Measurements from ENCODE around the gene ZNF664.
"Not testable (repeated sequence)": the region's sequence is repeated elsewhere in the genome, so short reads cannot be mapped to it uniquely, and the experiment has no call there.

Gene ZNF664

GRCh38 chr12:123942238-123942653, 30.8 kb upstream of the ZNF664 start:
- DNase-seq: no peak

GRCh38 chr12:123942911-123943648, 29.9 kb upstream of the ZNF664 start:
- DNase-seq: no peak

- DNase-seq: no peak
Measured at GRCh38 chr12:123943816-123944215, 29.2 kb upstream of the ZNF664 start.

- no peak for DNase-seq
Measured at GRCh38 chr12:123944696-123945095, 28.3 kb upstream of the ZNF664 start.

GRCh38 chr12:123945287-123946151, 27.5 kb upstream of the ZNF664 start:
- no peak for DNase-seq

- DNase-seq: no peak
Measured at GRCh38 chr12:123946152-123946515, 26.9 kb upstream of the ZNF664 start.

GRCh38 chr12:123946516-123947505, 26.2 kb upstream of the ZNF664 start:
- not testable (repeated sequence) for DNase-seq

- DNase-seq: not testable (repeated sequence)
Measured at GRCh38 chr12:123947531-123947930, 25.5 kb upstream of the ZNF664 start.

- DNase-seq: no peak
Measured at GRCh38 chr12:123948401-123948795, 24.6 kb upstream of the ZNF664 start.

- DNase-seq: no peak
Measured at GRCh38 chr12:123948796-123949769, 23.9 kb upstream of the ZNF664 start.

- DNase-seq: no peak
Measured at GRCh38 chr12:123949770-123950165, 23.2 kb upstream of the ZNF664 start.

- no peak for DNase-seq
Measured at GRCh38 chr12:123950476-123951349, 22.3 kb upstream of the ZNF664 start.

- DNase-seq: no peak
Measured at GRCh38 chr12:123951467-123951866, 21.5 kb upstream of the ZNF664 start.

- no peak for DNase-seq
Measured at GRCh38 chr12:123952037-123952436, 21.0 kb upstream of the ZNF664 start.

- DNase-seq: no peak
Measured at GRCh38 chr12:123954647-123955350, 18.2 kb upstream of the ZNF664 start.

GRCh38 chr12:123956249-123956648, 16.8 kb upstream of the ZNF664 start:
- no peak for DNase-seq

GRCh38 chr12:123957196-123957595, 15.8 kb upstream of the ZNF664 start:
- no peak for DNase-seq

- DNase-seq: no peak
Measured at GRCh38 chr12:123958462-123958861, 14.6 kb upstream of the ZNF664 start.

GRCh38 chr12:123958876-123959275, 14.1 kb upstream of the ZNF664 start:
- DNase-seq: no peak
